IMR-90 (cell line): ENCODE measurements around the gene NAV2.

Experiments used
- POLR2A ChIP-seq: IDR thresholded peaks from 2 replicates; pipeline ENCODE4 v1.6.1; 2012; ENCODE audit warnings: mild to moderate bottlenecking, low read depth, low read length
- RAD21 ChIP-seq: IDR thresholded peaks from 2 replicates; pipeline ENCODE4 v1.6.1; 2012; ENCODE audit warnings: low read length, improper control_type of control experiment
- RCOR1 ChIP-seq: IDR thresholded peaks from 2 replicates; pipeline ENCODE4 v1.6.1; 2012; ENCODE audit warnings: mild to moderate bottlenecking, low read length, improper control_type of control experiment; ENCODE audit not compliant: insufficient replicate concordance

- TF ChIP-seq RCOR1 (no peak), RAD21 (no peak), POLR2A (no peak)
Observed at GRCh38 chr11:19827399-19828135, 114.9 kb downstream of the NAV2 start.
